Neural progenitor cell (in vitro differentiated cells): ENCODE results near the gene PPP1R37. TPM values are rescaled to one million over a fixed set of nuclear protein-coding genes. Genes with fewer than 3 reads are reported as not detected.

Experiments used
- DNase-seq: peaks from one replicate; pipeline ENCODE4 v3.0.0-alpha.2; 2016; ENCODE audit warnings: low spot score
- H2AFZ ChIP-seq: fragments of 200-600 bp; sonication (generic); replicated peaks from 2 replicates; pipeline ENCODE4 v1.6.1; 2016; ENCODE audit warnings: antibody characterized with exemption
- H3F3A ChIP-seq: fragments of 200-600 bp; sonication (generic); 2 replicates; pipeline ENCODE4 v1.6.1; 2016; ENCODE audit warnings: antibody characterized with exemption, low read depth
- H3K27ac ChIP-seq: fragments of 200-600 bp; sonication (generic); 2 replicates; pipeline ENCODE4 v1.5.1; 2016; ENCODE audit warnings: mild to moderate bottlenecking
- H3K27me3 ChIP-seq: fragments of 200-600 bp; sonication (generic); 2 replicates; pipeline ENCODE4 v1.6.1; 2016; ENCODE audit warnings: mild to moderate bottlenecking, moderate library complexity
- H3K36me3 ChIP-seq: fragments of 200-600 bp; sonication (generic); 2 replicates; pipeline ENCODE4 v1.5.1; 2016
- H3K4me1 ChIP-seq: fragments of 200-600 bp; sonication (generic); 2 replicates; pipeline ENCODE4 v1.6.1; 2016; ENCODE audit warnings: mixed run types
- H3K4me2 ChIP-seq: fragments of 200-600 bp; sonication (generic); 2 replicates; pipeline ENCODE4 v1.6.1; 2016
- H3K4me3 ChIP-seq: fragments of 200-600 bp; sonication (generic); 2 replicates; pipeline ENCODE4 v1.5.1; 2016
- H3K79me2 ChIP-seq: fragments of 200-600 bp; sonication (generic); 2 replicates; pipeline ENCODE4 v1.6.1; 2016; ENCODE audit warnings: low read depth
- H3K9ac ChIP-seq: fragments of 200-600 bp; sonication (generic); 2 replicates; pipeline ENCODE4 v1.6.1; 2016
- H3K9me3 ChIP-seq: fragments of 200-600 bp; sonication (generic); 2 replicates; pipeline ENCODE4 v1.5.1; 2016; ENCODE audit warnings: low read depth
- H4K20me1 ChIP-seq: fragments of 200-600 bp; sonication (generic); 2 replicates; pipeline ENCODE4 v1.6.1; 2016; ENCODE audit warnings: low read depth
- H3K27ac Mint-ChIP-seq: 3 replicates; pipeline ENCODE4 v1.8.0; 2021; ENCODE audit warnings: mixed read lengths
- H3K27me3 Mint-ChIP-seq: 2 replicates; pipeline ENCODE4 v1.8.0; 2022; ENCODE audit warnings: low read depth, mild to moderate bottlenecking, inconsistent platforms, moderate library complexity, mixed read lengths; ENCODE audit not compliant: insufficient read depth
- H3K36me3 Mint-ChIP-seq: 3 replicates; pipeline ENCODE4 v1.8.0; 2021; ENCODE audit warnings: mixed read lengths
- H3K4me1 Mint-ChIP-seq: 3 replicates; pipeline ENCODE4 v1.8.0; 2021; ENCODE audit warnings: mixed read lengths
- H3K4me3 Mint-ChIP-seq: 3 replicates; pipeline ENCODE4 v1.8.0; 2021; ENCODE audit warnings: mild to moderate bottlenecking, moderate library complexity, mixed read lengths
- H3K9me3 Mint-ChIP-seq: 3 replicates; pipeline ENCODE4 v1.8.0; 2020; ENCODE audit warnings: mixed read lengths
- CTCF ChIP-seq: fragments of 200-600 bp; sonication (generic); IDR thresholded peaks from 2 replicates; pipeline ENCODE4 v1.5.1; 2017; ENCODE audit warnings: antibody characterized with exemption, mild to moderate bottlenecking
- EZH2 ChIP-seq: fragments of 200-600 bp; sonication (generic); IDR thresholded peaks from 2 replicates; pipeline ENCODE4 v1.6.1; 2017; ENCODE audit warnings: antibody characterized with exemption, mild to moderate bottlenecking, moderate library complexity
- EZH2phosphoT487 ChIP-seq: fragments of 200-600 bp; sonication (generic); IDR thresholded peaks from 2 replicates; pipeline ENCODE4 v1.6.1; 2017; ENCODE audit warnings: antibody characterized with exemption
- total RNA-seq: library from RNA; depleted of rRNA; stranded (reverse); fragments of >200 nt; gene quantifications from 2 replicates; pipeline ENCODE4 v1.2.3, GENCODE V29; 2015; ENCODE audit warnings: low replicate concordance

The PPP1R37 gene
- total RNA-seq, 1 donor from 2014 or later: 8.1 TPM

- Mint-ChIP-seq H3K9me3 (no peaks in the 10 kb centered on the region), H3K27ac (no peak overlapping the region)
- H3K79me2 ChIP-seq: peaks cover 84% of the 10 kb centered on the region
These were observed 26.6 kb downstream of the PPP1R37 start for GRCh38 chr19:45119582-45119981.

GRCh38 chr19:45121827-45122345 is 28.9 kb downstream of the PPP1R37 start:
- TF ChIP-seq CTCF (no peak), EZH2 (no peak), EZH2phosphoT487 (no peak)
- Histone ChIP-seq H3K27ac (no peak overlapping the region), H3K79me2 (peaks cover 75% of the 10 kb centered on the region), H3K4me1 (peaks cover 11% of the 10 kb centered on the region), H3K4me3 (no peak overlapping the region), H3K36me3 (no peaks in the 10 kb centered on the region), H4K20me1 (peaks cover 94% of the 10 kb centered on the region), H3K9me3 (no peaks in the 10 kb centered on the region), H3K27me3 (no peaks in the 10 kb centered on the region), H3K9ac (no peak overlapping the region), H3F3A (peaks cover under 1% of the 10 kb centered on the region), H3K4me2 (no peak overlapping the region), H2AFZ (no peak overlapping the region)
- DNase-seq: no peak
- H3K36me3 Mint-ChIP-seq: no peaks in the 10 kb centered on the region
- H3K9me3 Mint-ChIP-seq: no peaks in the 10 kb centered on the region
- H3K4me1 Mint-ChIP-seq: peaks cover 18% of the 10 kb centered on the region
- H3K4me3 Mint-ChIP-seq: no peak overlapping the region
- no peak overlapping the region for H3K27ac Mint-ChIP-seq
- H3K27me3 Mint-ChIP-seq: peaks cover 6% of the 10 kb centered on the region

More at GRCh38 chr19:45119582-45119981, 26.6 kb downstream of the PPP1R37 start:
- peaks cover 28% of the 10 kb centered on the region for H3K4me1 Mint-ChIP-seq
- no peak for DNase-seq
- TF ChIP-seq EZH2 (no peak), CTCF (no peak), EZH2phosphoT487 (no peak)
- H3K27me3 ChIP-seq: no peaks in the 10 kb centered on the region
- H2AFZ ChIP-seq: no peak overlapping the region
- H3K9ac ChIP-seq: no peak overlapping the region
- H3K4me1 ChIP-seq: peaks cover 11% of the 10 kb centered on the region
- no peaks in the 10 kb centered on the region for H3K36me3 ChIP-seq
- H3K27ac ChIP-seq: no peak overlapping the region
- no peak overlapping the region for H3K4me3 ChIP-seq
- H3K27me3 Mint-ChIP-seq: peaks cover 5% of the 10 kb centered on the region
- H3F3A ChIP-seq: peaks cover 4% of the 10 kb centered on the region
- no peak overlapping the region for H3K4me2 ChIP-seq
- H3K9me3 ChIP-seq: no peaks in the 10 kb centered on the region
- H4K20me1 ChIP-seq: peaks cover 97% of the 10 kb centered on the region
- no peak overlapping the region for H3K4me3 Mint-ChIP-seq
- no peaks in the 10 kb centered on the region for H3K36me3 Mint-ChIP-seq

- Histone ChIP-seq H4K20me1 (peaks cover 94% of the 10 kb centered on the region), H3K27me3 (no peaks in the 10 kb centered on the region), H3F3A (no peaks in the 10 kb centered on the region), H3K36me3 (no peaks in the 10 kb centered on the region), H3K4me3 (no peak overlapping the region), H3K9ac (no peak overlapping the region), H3K4me1 (peaks cover 3% of the 10 kb centered on the region), H3K4me2 (no peak overlapping the region), H3K79me2 (peaks cover 75% of the 10 kb centered on the region), H3K9me3 (no peaks in the 10 kb centered on the region), H3K27ac (no peak overlapping the region), H2AFZ (no peak overlapping the region)
- TF ChIP-seq EZH2phosphoT487: no peak
- TF ChIP-seq CTCF: no peak
- TF ChIP-seq EZH2: no peak
- DNase-seq: no peak
- Mint-ChIP-seq H3K9me3 (no peaks in the 10 kb centered on the region), H3K4me1 (peaks cover 13% of the 10 kb centered on the region), H3K4me3 (no peak overlapping the region), H3K27me3 (peaks cover 7% of the 10 kb centered on the region), H3K27ac (no peak overlapping the region), H3K36me3 (no peaks in the 10 kb centered on the region)
These were observed 29.9 kb downstream of the PPP1R37 start for GRCh38 chr19:45122832-45123231.
